Kidney (tissue), 14 donors: ENCODE measurements around the gene SDR9C7. TPM values are rescaled to one million over a fixed set of nuclear protein-coding genes. Genes with fewer than 3 reads are reported as not detected.
"Not testable (repeated sequence)": the region's sequence is repeated elsewhere in the genome, so short reads cannot be mapped to it uniquely, and the experiment has no call there.

ENCODE experiments used
- DNase-seq, 5 donors: peaks; one replicate each; pipeline ENCODE4 v3.0.0-alpha.2; 2013 to 2020
- FAIRE-seq: peaks from 2 replicates; lab custom pipeline; 2012; peaks lifted over from hg19 to GRCh38; lab: Jason Lieb, UNC
- H3K27ac ChIP-seq, 2 donors: one replicate each; pipeline ENCODE4 v1.7.0; 2013; ENCODE audit warnings: low read depth in 2 of 2, low read length in 2 of 2, inconsistent platforms in 1 of 2
- H3K27me3 ChIP-seq: one replicate; pipeline ENCODE4 v1.7.1; 2013; ENCODE audit warnings: low read length, inconsistent platforms; ENCODE audit not compliant: control insufficient read depth, insufficient read depth
- H3K36me3 ChIP-seq, 3 donors: one replicate each; pipeline versions ENCODE4 v1.7.0 to v1.7.1; 2013; ENCODE audit warnings: low read length in 3 of 3, control low read depth in 1 of 3, inconsistent platforms in 1 of 3; ENCODE audit not compliant: insufficient read depth in 3 of 3, control insufficient read depth in 2 of 3
- H3K4me1 ChIP-seq, 3 donors: one replicate each; pipeline versions ENCODE4 v1.7.0 to v1.7.1; 2013; ENCODE audit warnings: low read length in 3 of 3, inconsistent platforms in 1 of 3, low read depth in 1 of 3; ENCODE audit not compliant: control insufficient read depth in 2 of 3, insufficient read depth in 2 of 3
- H3K4me3 ChIP-seq, 3 donors: one replicate each; pipeline versions ENCODE4 v1.7.0 to v1.8.1; 2013; ENCODE audit warnings: low read length in 3 of 3, control low read depth in 1 of 3, inconsistent platforms in 1 of 3
- H3K9ac ChIP-seq, 3 donors: one replicate each; pipeline versions ENCODE4 v1.7.0 to v1.7.1; 2013; ENCODE audit warnings: low read length in 3 of 3, control low read depth in 1 of 3, inconsistent platforms in 1 of 3
- H3K9me3 ChIP-seq, 3 donors: one replicate each; pipeline versions ENCODE4 v1.7.0 to v1.7.1; 2013; ENCODE audit warnings: low read length in 3 of 3, control low read depth in 1 of 3, inconsistent platforms in 1 of 3; ENCODE audit not compliant: control insufficient read depth in 2 of 3, insufficient read depth in 1 of 3
- CTCF ChIP-seq: IDR thresholded peaks from 3 replicates; pipeline ENCODE4 v1.5.1; 2012; ENCODE audit warnings: mild to moderate bottlenecking, moderate library complexity, borderline replicate concordance; ENCODE audit not compliant: insufficient read depth; ENCODE audit errors: extremely low read depth
- intact Hi-C: fragments of 100-400 bp; cut with DNase I; formaldehyde crosslinking; loops from one replicate; pipeline ENCODE4 v1.11.1; 2022
- polyA plus RNA-seq: library from polyadenylated mRNA; stranded (reverse); fragments of 350-450 nt; fragmentation: Illumina TruSeq; extraction: RNeasy Lipid Tissue Mini Kit (QIAGEN cat#74804); gene quantifications from one replicate; pipeline ENCODE4 v1.2.3, GENCODE V29; 2014; ENCODE audit warnings: low read depth, low replicate concordance; ENCODE audit not compliant: insufficient read depth
- total RNA-seq: library from RNA; stranded (reverse); fragmentation: NEBNext Ultra II Directional; extraction: Animal tissue kit (Norgen Biotek cat#: 25700); gene quantifications from one replicate; pipeline ENCODE4 v1.2.1, GENCODE V29; 2021
- donor health status: control.
- donor health status: control.
- donor health status: control.
- donor health status: control.
- donor health status: control.
- donor health status: DM: yes; HTN: yes; CAD: no.
- donor health status: Normal renal cell carcinoma (clear cell type).

The SDR9C7 gene
- total and polyA plus RNA-seq, 2 donors from 2014 or later: not detected

GRCh38 chr12:56905852-56906251 is 28.4 kb downstream of the SDR9C7 start:
- FAIRE-seq (no peak), DNase-seq (no peak)
- H3K9me3 ChIP-seq: peaks cover 0 to 21% (median 0%) of the 10 kb centered on the region in 3 donors
- H3K4me3 ChIP-seq: no peak overlapping the region
- intact Hi-C loops: no loop called here
- TF ChIP-seq CTCF: no peak
- H3K27ac ChIP-seq: no peak overlapping the region
- H3K9ac ChIP-seq: no peak overlapping the region
- H3K27me3 ChIP-seq: no peaks in the 10 kb centered on the region
- no peaks in the 10 kb centered on the region for H3K4me1 ChIP-seq
- H3K36me3 ChIP-seq: no peaks in the 10 kb centered on the region

- FAIRE-seq (no peak), DNase-seq (no peak)
- Histone ChIP-seq H3K27me3 (no peaks in the 10 kb centered on the region), H3K27ac (no peak overlapping the region), H3K4me1 (no peaks in the 10 kb centered on the region), H3K4me3 (no peak overlapping the region), H3K36me3 (no peaks in the 10 kb centered on the region), H3K9me3 (peaks cover 0 to 30% (median 0%) of the 10 kb centered on the region in 3 donors), H3K9ac (no peak overlapping the region)
- TF ChIP-seq CTCF: no peak
- intact Hi-C loops: no loop called here
Observed at GRCh38 chr12:56903374-56903773, 30.8 kb downstream of the SDR9C7 start.

- H3K4me3 ChIP-seq, intact Hi-C loops, H3K27me3 ChIP-seq, H3K27ac ChIP-seq, DNase-seq, H3K36me3 ChIP-seq, H3K4me1 ChIP-seq, H3K9ac ChIP-seq, FAIRE-seq: not testable (repeated sequence)
- H3K9me3 ChIP-seq: peaks cover 0 to 30% (median 0%) of the 10 kb centered on the region in 3 donors
Observed at GRCh38 chr12:56901313-56901712, 32.9 kb downstream of the SDR9C7 start.

- Histone ChIP-seq H3K4me1 (no peaks in the 10 kb centered on the region), H3K9me3 (peaks cover 0 to 30% (median 0%) of the 10 kb centered on the region in 3 donors), H3K36me3 (no peaks in the 10 kb centered on the region), H3K4me3 (no peak overlapping the region), H3K9ac (no peak overlapping the region), H3K27me3 (no peaks in the 10 kb centered on the region), H3K27ac (no peak overlapping the region)
- DNase-seq (no peak), FAIRE-seq (no peak)
- intact Hi-C loops: no loop called here
- no peak for TF ChIP-seq CTCF
Observed at GRCh38 chr12:56900583-56900982, 33.6 kb downstream of the SDR9C7 start.
